Testis (tissue), 2 donors: ENCODE data around the gene AFAP1.

Experiments used
- POLR2A ChIP-seq: fragments of 450-650 bp; IDR thresholded peaks from one replicate; pipeline ENCODE4 v1.6.1; 2017; ENCODE audit warnings: antibody characterized with exemption, mild to moderate bottlenecking, moderate library complexity
- TF ChIP-seq, protein P1 (sequence below), 3 experiments: fragments of 450-650 bp in 2 of 3; fragments of 200-600 bp in 1 of 3; sonication (generic) in 1 of 3; IDR thresholded peaks; one replicate each; pipeline ENCODE4 v1.5.1; 2016 to 2019; ENCODE audit warnings: antibody characterized with exemption in 3 of 3, mild to moderate bottlenecking in 2 of 3, moderate library complexity in 1 of 3

DNA sequence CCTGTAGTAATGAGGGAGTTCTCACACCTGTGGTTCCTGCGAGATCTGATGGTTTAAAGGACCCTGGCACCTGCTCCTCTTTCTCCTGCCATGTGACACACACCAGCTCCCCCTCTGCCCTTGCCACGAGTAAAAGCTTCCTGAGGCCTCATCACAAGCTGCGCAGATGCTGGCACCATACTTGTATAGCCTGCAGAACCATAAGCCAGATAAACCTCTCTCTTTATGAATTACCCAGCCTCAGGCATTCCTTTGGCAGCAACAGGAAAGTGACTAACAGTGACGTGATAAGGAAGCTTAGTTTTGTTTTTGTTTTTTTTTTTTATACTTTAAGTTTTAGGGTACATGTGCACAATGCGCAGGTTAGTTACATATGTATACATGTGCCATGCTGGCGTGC, 130.9 kb downstream of the AFAP1 start:
- TF ChIP-seq, protein P1, sequence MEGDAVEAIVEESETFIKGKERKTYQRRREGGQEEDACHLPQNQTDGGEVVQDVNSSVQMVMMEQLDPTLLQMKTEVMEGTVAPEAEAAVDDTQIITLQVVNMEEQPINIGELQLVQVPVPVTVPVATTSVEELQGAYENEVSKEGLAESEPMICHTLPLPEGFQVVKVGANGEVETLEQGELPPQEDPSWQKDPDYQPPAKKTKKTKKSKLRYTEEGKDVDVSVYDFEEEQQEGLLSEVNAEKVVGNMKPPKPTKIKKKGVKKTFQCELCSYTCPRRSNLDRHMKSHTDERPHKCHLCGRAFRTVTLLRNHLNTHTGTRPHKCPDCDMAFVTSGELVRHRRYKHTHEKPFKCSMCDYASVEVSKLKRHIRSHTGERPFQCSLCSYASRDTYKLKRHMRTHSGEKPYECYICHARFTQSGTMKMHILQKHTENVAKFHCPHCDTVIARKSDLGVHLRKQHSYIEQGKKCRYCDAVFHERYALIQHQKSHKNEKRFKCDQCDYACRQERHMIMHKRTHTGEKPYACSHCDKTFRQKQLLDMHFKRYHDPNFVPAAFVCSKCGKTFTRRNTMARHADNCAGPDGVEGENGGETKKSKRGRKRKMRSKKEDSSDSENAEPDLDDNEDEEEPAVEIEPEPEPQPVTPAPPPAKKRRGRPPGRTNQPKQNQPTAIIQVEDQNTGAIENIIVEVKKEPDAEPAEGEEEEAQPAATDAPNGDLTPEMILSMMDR (IDR thresholded peaks at IDR 0.05) = no peak
- no peak for TF ChIP-seq POLR2A
